Kidney (tissue), 14 donors: ENCODE data around the gene ZNHIT2. TPM values are rescaled to one million over a fixed set of nuclear protein-coding genes. Genes with fewer than 3 reads are reported as not detected.

Experiments used
- DNase-seq, 5 donors: peaks; one replicate each; pipeline ENCODE4 v3.0.0-alpha.2; 2013 to 2020
- FAIRE-seq: peaks from 2 replicates; lab custom pipeline; 2012; peaks lifted over from hg19 to GRCh38; lab: Jason Lieb, UNC
- H3K27ac ChIP-seq, 2 donors: one replicate each; pipeline ENCODE4 v1.7.0; 2013; ENCODE audit warnings: low read depth in 2 of 2, low read length in 2 of 2, inconsistent platforms in 1 of 2
- H3K27me3 ChIP-seq: one replicate; pipeline ENCODE4 v1.7.1; 2013; ENCODE audit warnings: low read length, inconsistent platforms; ENCODE audit not compliant: control insufficient read depth, insufficient read depth
- H3K36me3 ChIP-seq, 3 donors: one replicate each; pipeline versions ENCODE4 v1.7.0 to v1.7.1; 2013; ENCODE audit warnings: low read length in 3 of 3, control low read depth in 1 of 3, inconsistent platforms in 1 of 3; ENCODE audit not compliant: insufficient read depth in 3 of 3, control insufficient read depth in 2 of 3
- H3K4me1 ChIP-seq, 3 donors: one replicate each; pipeline versions ENCODE4 v1.7.0 to v1.7.1; 2013; ENCODE audit warnings: low read length in 3 of 3, inconsistent platforms in 1 of 3, low read depth in 1 of 3; ENCODE audit not compliant: control insufficient read depth in 2 of 3, insufficient read depth in 2 of 3
- H3K4me3 ChIP-seq, 3 donors: one replicate each; pipeline versions ENCODE4 v1.7.0 to v1.8.1; 2013; ENCODE audit warnings: low read length in 3 of 3, control low read depth in 1 of 3, inconsistent platforms in 1 of 3
- H3K9ac ChIP-seq, 3 donors: one replicate each; pipeline versions ENCODE4 v1.7.0 to v1.7.1; 2013; ENCODE audit warnings: low read length in 3 of 3, control low read depth in 1 of 3, inconsistent platforms in 1 of 3
- H3K9me3 ChIP-seq, 3 donors: one replicate each; pipeline versions ENCODE4 v1.7.0 to v1.7.1; 2013; ENCODE audit warnings: low read length in 3 of 3, control low read depth in 1 of 3, inconsistent platforms in 1 of 3; ENCODE audit not compliant: control insufficient read depth in 2 of 3, insufficient read depth in 1 of 3
- CTCF ChIP-seq: IDR thresholded peaks from 3 replicates; pipeline ENCODE4 v1.5.1; 2012; ENCODE audit warnings: mild to moderate bottlenecking, moderate library complexity, borderline replicate concordance; ENCODE audit not compliant: insufficient read depth; ENCODE audit errors: extremely low read depth
- intact Hi-C: fragments of 100-400 bp; cut with DNase I; formaldehyde crosslinking; loops from one replicate; pipeline ENCODE4 v1.11.1; 2022
- microRNA-seq: library from miRNA; unstranded; fragments of <30 nt; microRNA quantifications from one replicate; pipeline ENCODE4 v1.2.0, GENCODE V29; 2020
- polyA plus RNA-seq: library from polyadenylated mRNA; stranded (reverse); fragments of 350-450 nt; fragmentation: Illumina TruSeq; extraction: RNeasy Lipid Tissue Mini Kit (QIAGEN cat#74804); gene quantifications from one replicate; pipeline ENCODE4 v1.2.3, GENCODE V29; 2014; ENCODE audit warnings: low read depth, low replicate concordance; ENCODE audit not compliant: insufficient read depth
- total RNA-seq: library from RNA; stranded (reverse); fragmentation: NEBNext Ultra II Directional; extraction: Animal tissue kit (Norgen Biotek cat#: 25700); gene quantifications from one replicate; pipeline ENCODE4 v1.2.1, GENCODE V29; 2021
- donor health status: control.
- donor health status: control.
- donor health status: control.
- donor health status: control.
- donor health status: control.
- donor health status: DM: yes; HTN: yes; CAD: no.
- donor health status: Normal renal cell carcinoma (clear cell type).

ZNHIT2 gene
- total and polyA plus RNA-seq, 2 donors from 2014 or later: 14.0 to 21.1 TPM

- FAIRE-seq (no peak), DNase-seq (no peak)
- no peaks in the 10 kb centered on the region for H3K36me3 ChIP-seq
Observed at GRCh38 chr11:65067446-65067845, 50.1 kb downstream of the ZNHIT2 start.

GRCh38 chr11:65066805-65067291 lies 50.7 kb downstream of the ZNHIT2 start:
- no peak overlapping the region for H3K4me3 ChIP-seq
- no peaks in the 10 kb centered on the region for H3K9me3 ChIP-seq
- DNase-seq (no peak), FAIRE-seq (no peak)
- no peak for TF ChIP-seq CTCF
- no peaks in the 10 kb centered on the region for H3K27me3 ChIP-seq
- no peak overlapping the region for H3K9ac ChIP-seq
- no peak overlapping the region for H3K27ac ChIP-seq
- H3K4me1 ChIP-seq: no peaks in the 10 kb centered on the region
- no peaks in the 10 kb centered on the region for H3K36me3 ChIP-seq
- intact Hi-C loops: no loop called here

More at GRCh38 chr11:65067446-65067845, 50.1 kb downstream of the ZNHIT2 start:
- Histone ChIP-seq H3K27me3 (no peaks in the 10 kb centered on the region), H3K4me1 (no peaks in the 10 kb centered on the region), H3K4me3 (no peak overlapping the region), H3K9me3 (no peaks in the 10 kb centered on the region), H3K9ac (no peak overlapping the region), H3K27ac (no peak overlapping the region)
- no peak for TF ChIP-seq CTCF
- intact Hi-C loops: no loop called here

Small RNA genes within 50 kb of the gene (microRNA-seq; reads per million reads assigned to microRNA genes)
- gene MIR6751: not detected

Other genes starting within 250 kb of the ZNHIT2 start
- gene EHD1, start 239.1 kb downstream of the ZNHIT2 start, total RNA-seq: 76.1 TPM
- 48.9 TPM for gene EHD1, start 239.1 kb downstream of the ZNHIT2 start, polyA plus RNA-seq
- gene ATG2A, start 200.5 kb downstream of the ZNHIT2 start, total RNA-seq: 26.9 TPM
- 16.8 TPM for gene ATG2A, start 200.5 kb downstream of the ZNHIT2 start, polyA plus RNA-seq
- gene PPP2R5B, start 193.0 kb downstream of the ZNHIT2 start, total RNA-seq: 21.2 TPM
- gene PPP2R5B, start 193.0 kb downstream of the ZNHIT2 start, polyA plus RNA-seq: 16.8 TPM
- gene GPHA2, start 181.8 kb downstream of the ZNHIT2 start, total RNA-seq: not detected
- 0.99 TPM for gene GPHA2, start 181.8 kb downstream of the ZNHIT2 start, polyA plus RNA-seq
- not detected for gene MAJIN, start 145.6 kb downstream of the ZNHIT2 start, total RNA-seq
- 0.80 TPM for gene MAJIN, start 145.6 kb downstream of the ZNHIT2 start, polyA plus RNA-seq
- 5.9 TPM for gene BATF2, start 120.7 kb downstream of the ZNHIT2 start, total RNA-seq
- gene BATF2, start 120.7 kb downstream of the ZNHIT2 start, polyA plus RNA-seq: 8.8 TPM
- 91.6 TPM for gene ARL2, start 103.5 kb downstream of the ZNHIT2 start, total RNA-seq
- 284 TPM for gene ARL2, start 103.5 kb downstream of the ZNHIT2 start, polyA plus RNA-seq
- 29.6 TPM for gene SNX15, start 90.3 kb downstream of the ZNHIT2 start, total RNA-seq
- gene SNX15, start 90.3 kb downstream of the ZNHIT2 start, polyA plus RNA-seq: 27.7 TPM
- gene SAC3D1, start 76.5 kb downstream of the ZNHIT2 start, total RNA-seq: 6.8 TPM
- 13.4 TPM for gene SAC3D1, start 76.5 kb downstream of the ZNHIT2 start, polyA plus RNA-seq
- gene NAALADL1, start 59.1 kb downstream of the ZNHIT2 start, total RNA-seq: 9.4 TPM
- gene NAALADL1, start 59.1 kb downstream of the ZNHIT2 start, polyA plus RNA-seq: 17.1 TPM
- 1.4 TPM for gene CDCA5, start 33.7 kb downstream of the ZNHIT2 start, total RNA-seq
- 0.43 TPM for gene CDCA5, start 33.7 kb downstream of the ZNHIT2 start, polyA plus RNA-seq
- gene ZFPL1, start 33.5 kb downstream of the ZNHIT2 start, total RNA-seq: 31.4 TPM
- gene ZFPL1, start 33.5 kb downstream of the ZNHIT2 start, polyA plus RNA-seq: 43.1 TPM
- gene VPS51, start 21.5 kb downstream of the ZNHIT2 start, total RNA-seq: 110 TPM
- gene VPS51, start 21.5 kb downstream of the ZNHIT2 start, polyA plus RNA-seq: 98.3 TPM
- 20.9 TPM for gene TM7SF2, start 5.8 kb downstream of the ZNHIT2 start, total RNA-seq
- gene TM7SF2, start 5.8 kb downstream of the ZNHIT2 start, polyA plus RNA-seq: 88.2 TPM
- gene FAU, start 4.4 kb upstream of the ZNHIT2 start, total RNA-seq: 794 TPM
- 927 TPM for gene FAU, start 4.4 kb upstream of the ZNHIT2 start, polyA plus RNA-seq
- 53.3 TPM for gene MRPL49, start 4.6 kb upstream of the ZNHIT2 start, total RNA-seq
- 76.7 TPM for gene MRPL49, start 4.6 kb upstream of the ZNHIT2 start, polyA plus RNA-seq
- 69.8 TPM for gene SYVN1, start 16.8 kb upstream of the ZNHIT2 start, total RNA-seq
- gene SYVN1, start 16.8 kb upstream of the ZNHIT2 start, polyA plus RNA-seq: 21.2 TPM
- not detected for gene SPDYC, start 52.5 kb upstream of the ZNHIT2 start, total RNA-seq
- 0.43 TPM for gene SPDYC, start 52.5 kb upstream of the ZNHIT2 start, polyA plus RNA-seq
- gene CAPN1, start 64.2 kb upstream of the ZNHIT2 start, total RNA-seq: 328 TPM
- 92.5 TPM for gene CAPN1, start 64.2 kb upstream of the ZNHIT2 start, polyA plus RNA-seq
- gene POLA2, start 144.3 kb upstream of the ZNHIT2 start, total RNA-seq: 6.5 TPM
- 13.6 TPM for gene POLA2, start 144.3 kb upstream of the ZNHIT2 start, polyA plus RNA-seq
- gene CDC42EP2, start 197.2 kb upstream of the ZNHIT2 start, total RNA-seq: 13.7 TPM
- gene CDC42EP2, start 197.2 kb upstream of the ZNHIT2 start, polyA plus RNA-seq: 19.4 TPM
- 58.5 TPM for gene DPF2, start 216.2 kb upstream of the ZNHIT2 start, total RNA-seq
- 25.9 TPM for gene DPF2, start 216.2 kb upstream of the ZNHIT2 start, polyA plus RNA-seq
- 0.19 TPM for gene TIGD3, start 237.1 kb upstream of the ZNHIT2 start, total RNA-seq
- gene TIGD3, start 237.1 kb upstream of the ZNHIT2 start, polyA plus RNA-seq: 0.95 TPM